A549 (cell line): ENCODE results near the gene SMYD1. TPM values are rescaled to one million over a fixed set of nuclear protein-coding genes. Genes with fewer than 3 reads are reported as not detected.

ENCODE experiments used
- ATAC-seq, 2 experiments: fragments of 200-7000 bp in 1 of 2; fragments of >200 bp in 1 of 2; cut with Nextera tagmentation in 1 of 2; cut with Tn5 transposase in 1 of 2; 3 replicates each; pipeline versions ENCODE4 v1.8.0 to v1.9.1; 2018 to 2020; ENCODE audit warnings: mild to moderate bottlenecking in 1 of 2, moderate library complexity in 1 of 2
- CTCF ChIA-PET: fragments of 300-600 bp; sonication (Branson Sonifier 250); formaldehyde crosslinking; extraction: SDS; loops from one replicate; lab custom pipeline; 2021; ENCODE audit warnings: antibody characterized with exemption, inconsistent platforms; lab: Yijun Ruan, JAX
- POLR2A ChIA-PET: fragments of 350-600 bp; formaldehyde crosslinking; extraction: SDS; loops from one replicate; lab custom pipeline; 2021; ENCODE audit warnings: antibody characterized with exemption, inconsistent platforms; lab: Yijun Ruan, JAX
- DNase-seq, 2 experiments: peaks; one replicate each; pipeline versions ENCODE4 v3.0.0 to v3.0.0-alpha.2; 2011 to 2016; ENCODE audit warnings: low read depth in 1 of 2, low spot score in 1 of 2
- FAIRE-seq: peaks from 2 replicates; lab custom pipeline; 2011; peaks lifted over from hg19 to GRCh38; lab: Jason Lieb, UNC
- H3K27ac ChIP-seq, 2 experiments: fragments of >200 bp; sonication (Bioruptor Twin); formaldehyde crosslinking; 3 replicates each; pipeline ENCODE4 v1.5.1; 2016 to 2017
- H3K4me1 ChIP-seq: fragments of >200 bp; sonication (Bioruptor Twin); formaldehyde crosslinking; 3 replicates; pipeline ENCODE4 v1.6.1; 2016
- H3K4me2 ChIP-seq: fragments of >200 bp; sonication (Bioruptor Twin); formaldehyde crosslinking; 3 replicates; pipeline ENCODE4 v1.6.1; 2016
- H3K4me3 ChIP-seq: fragments of >200 bp; sonication (Bioruptor Twin); formaldehyde crosslinking; 3 replicates; pipeline ENCODE4 v1.5.1; 2016
- H3K9me3 ChIP-seq: fragments of >200 bp; sonication (Bioruptor Twin); formaldehyde crosslinking; 3 replicates; pipeline ENCODE4 v1.6.1; 2016
- CBX8 ChIP-seq: fragments of 200-600 bp; sonication (generic); IDR thresholded peaks from 2 replicates; pipeline ENCODE4 v1.6.1; 2016
- CEBPB ChIP-seq, 2 experiments: fragments of >200 bp in 1 of 2; sonication (Bioruptor Twin) in 1 of 2; formaldehyde crosslinking in 1 of 2; IDR thresholded peaks; 2 replicates each; pipeline ENCODE4 v1.6.1; 2012 to 2016
- CHD2 ChIP-seq: fragments of 150-350 bp; IDR thresholded peaks from 2 replicates; pipeline ENCODE4 v1.6.1; 2014; ENCODE audit warnings: low read length; ENCODE audit not compliant: partially characterized antibody
- FOSB ChIP-seq: fragments of 250-450 bp; sonication (Bioruptor Pico); IDR thresholded peaks from 2 replicates; pipeline ENCODE4 v1.5.0; 2020; ENCODE audit warnings: mild to moderate bottlenecking, moderate library complexity
- FOSL2 ChIP-seq, 2 experiments: fragments of 450-650 bp in 1 of 2; fragments of >200 bp in 1 of 2; sonication (Bioruptor Twin) in 1 of 2; formaldehyde crosslinking; IDR thresholded peaks; 2 replicates each; pipeline versions ENCODE4 v1.5.0 to v1.6.1; 2016 to 2020; ENCODE audit warnings: mild to moderate bottlenecking in 1 of 2, moderate library complexity in 1 of 2
- HOXB13 ChIP-seq: fragments of 250-450 bp; sonication (Bioruptor Pico); IDR thresholded peaks from 2 replicates; pipeline ENCODE4 v1.5.0; 2020; ENCODE audit warnings: low read depth, mild to moderate bottlenecking, moderate library complexity
- HOXB5 ChIP-seq: fragments of 250-450 bp; sonication (Bioruptor Pico); IDR thresholded peaks from 2 replicates; pipeline ENCODE4 v1.5.0; 2020; ENCODE audit warnings: mild to moderate bottlenecking, moderate library complexity
- JUN ChIP-seq, 2 experiments: fragments of >200 bp; sonication (Bioruptor Twin); formaldehyde crosslinking; IDR thresholded peaks; 2 replicates in 1 of 2; 3 replicates in 1 of 2; pipeline ENCODE4 v1.6.1; 2016 to 2017
- KDM5A ChIP-seq: fragments of 200-600 bp; sonication (generic); IDR thresholded peaks from 2 replicates; pipeline ENCODE4 v1.6.1; 2016; ENCODE audit warnings: antibody characterized with exemption, mild to moderate bottlenecking
- NR3C1 ChIP-seq: fragments of >200 bp; sonication (Bioruptor Twin); formaldehyde crosslinking; IDR thresholded peaks from 3 replicates; pipeline ENCODE4 v1.6.1; 2017
- RCOR1 ChIP-seq: fragments of 150-350 bp; IDR thresholded peaks from 2 replicates; pipeline ENCODE4 v1.6.1; 2014; ENCODE audit warnings: antibody characterized with exemption, low read length, low read depth
- SMC3 ChIP-seq: fragments of >200 bp; sonication (Bioruptor Twin); formaldehyde crosslinking; IDR thresholded peaks from 3 replicates; pipeline ENCODE4 v1.6.1; 2018; ENCODE audit warnings: inconsistent platforms
- SREBF2 ChIP-seq: fragments of 450-650 bp; IDR thresholded peaks from 2 replicates; pipeline ENCODE4 v1.6.1; 2014; ENCODE audit warnings: mild to moderate bottlenecking, moderate library complexity
- TP53 ChIP-seq: fragments of 250-450 bp; sonication (Bioruptor Pico); IDR thresholded peaks from 2 replicates; pipeline ENCODE4 v1.5.0; 2021; ENCODE audit warnings: mild to moderate bottlenecking, moderate library complexity
- ZFP36 ChIP-seq: fragments of 450-650 bp; IDR thresholded peaks from 2 replicates; pipeline ENCODE4 v1.6.1; 2014; ENCODE audit warnings: borderline replicate concordance; ENCODE audit not compliant: partially characterized antibody
- WGBS: methylation state at CpG from one replicate; pipeline ENCODE4 v1.1.6; 2017; ENCODE audit errors: missing lambda C conversion rate; 5-methylcytosine and 5-hydroxymethylcytosine counted together
- polyA plus RNA-seq, 4 experiments: library from polyadenylated mRNA; depleted of rRNA in 3 of 4; stranded (reverse); fragments of >200 nt; fragmentation: RNase III in 1 of 4; extraction: RNeasy Plus Mini Kit Qiagen cat#74134 plus additional on column Dnase treatment in 1 of 4; gene quantifications; 2 replicates in 3 of 4; 3 replicates in 1 of 4; pipeline ENCODE4 v1.2.3, GENCODE V29; 2011 to 2017
- small RNA-seq, 6 experiments: library from RNA; depleted of rRNA; stranded (forward); fragments of <200 nt; gene quantifications; one replicate each; pipeline ENCODE3, GENCODE V24; 2012
- TF ChIP-seq, protein P1 (sequence below): fragments of >200 bp; sonication (Bioruptor Twin); formaldehyde crosslinking; IDR thresholded peaks from 2 replicates; pipeline ENCODE4 v1.6.1; 2016
- TF ChIP-seq, protein P2 (sequence below): fragments of >200 bp; sonication (Bioruptor Twin); formaldehyde crosslinking; IDR thresholded peaks from 3 replicates; pipeline ENCODE4 v1.5.1; 2016
- TF ChIP-seq, protein P3 (sequence below): fragments of 200-600 bp; sonication (generic); IDR thresholded peaks from 2 replicates; pipeline ENCODE4 v1.6.1; 2016; ENCODE audit warnings: antibody characterized with exemption, mild to moderate bottlenecking, moderate library complexity
- TF ChIP-seq, protein P4 (sequence below): IDR thresholded peaks from 2 replicates; pipeline ENCODE4 v1.6.1; 2012

The SMYD1 gene
- polyA plus RNA-seq, 2 of the 4 experiments (the other 2 are of a cell fraction): not detected

DNA sequence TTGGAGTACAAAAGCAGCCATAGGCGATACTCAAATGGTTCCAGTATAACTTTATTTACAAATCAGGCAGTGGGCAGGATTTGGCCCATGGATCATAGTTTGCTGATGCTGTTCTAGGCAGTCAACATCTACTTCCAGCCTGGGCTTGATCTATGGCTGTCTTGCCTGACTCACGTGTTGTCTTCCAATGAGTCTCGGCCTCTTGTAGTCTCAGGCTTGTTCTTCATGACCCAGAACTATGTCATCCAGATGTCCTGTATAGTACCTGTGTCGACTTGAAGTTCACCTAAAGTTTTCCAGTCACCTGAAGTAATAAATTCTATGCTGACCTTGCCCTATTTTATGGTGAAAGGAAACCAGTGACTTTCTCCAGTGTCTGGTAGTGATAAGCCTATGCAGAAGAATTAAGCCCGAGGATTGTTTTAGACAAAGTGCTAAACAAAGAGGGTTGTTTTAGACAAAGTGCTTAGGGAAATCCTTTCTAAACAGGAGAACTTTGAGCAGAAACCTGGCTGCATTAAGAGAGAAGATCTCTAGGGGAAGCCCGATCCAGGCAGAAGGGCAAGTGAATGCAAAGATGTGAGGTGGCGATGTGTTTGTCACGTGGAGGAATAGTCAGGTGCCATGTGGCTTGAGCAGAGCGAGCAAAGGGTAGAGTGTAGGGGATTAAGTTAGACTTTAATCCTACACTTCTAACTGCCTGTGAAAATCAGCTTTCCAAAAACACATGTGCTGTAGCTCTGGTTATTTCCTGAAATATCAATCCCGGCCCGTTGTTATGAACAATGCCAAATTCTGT, 94.0 kb downstream of the SMYD1 start:
- DNase-seq (no peak), FAIRE-seq (no peak), ATAC-seq (no peak)
- no peaks in the 10 kb centered on the region for H3K9me3 ChIP-seq
- 49% methylated on average over 11 of the region's 11 CpGs for WGBS
- H3K4me2 ChIP-seq: no peak overlapping the region
- no peak overlapping the region for H3K4me3 ChIP-seq
- TF ChIP-seq SMC3: no peak
- no peak for TF ChIP-seq FOSL2 (IDR thresholded peaks at IDR 0.05)
- no peak for TF ChIP-seq FOSL2 (CRISPR knock-in tag; IDR thresholded peaks at IDR 0.05)
- TF ChIP-seq RCOR1: no peak
- no peak for TF ChIP-seq TP53
- TF ChIP-seq, protein P1, sequence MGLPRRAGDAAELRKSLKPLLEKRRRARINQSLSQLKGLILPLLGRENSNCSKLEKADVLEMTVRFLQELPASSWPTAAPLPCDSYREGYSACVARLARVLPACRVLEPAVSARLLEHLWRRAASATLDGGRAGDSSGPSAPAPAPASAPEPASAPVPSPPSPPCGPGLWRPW: no peak
- TF ChIP-seq JUN (IDR thresholded peaks at IDR 0.05): no peak
- no peak for TF ChIP-seq HOXB13 (CRISPR knock-in tag)
- TF ChIP-seq CHD2: no peak
- no peak for TF ChIP-seq CBX8
- TF ChIP-seq HOXB5 (CRISPR knock-in tag): no peak
- no peak for TF ChIP-seq ZFP36
- TF ChIP-seq, protein P2, sequence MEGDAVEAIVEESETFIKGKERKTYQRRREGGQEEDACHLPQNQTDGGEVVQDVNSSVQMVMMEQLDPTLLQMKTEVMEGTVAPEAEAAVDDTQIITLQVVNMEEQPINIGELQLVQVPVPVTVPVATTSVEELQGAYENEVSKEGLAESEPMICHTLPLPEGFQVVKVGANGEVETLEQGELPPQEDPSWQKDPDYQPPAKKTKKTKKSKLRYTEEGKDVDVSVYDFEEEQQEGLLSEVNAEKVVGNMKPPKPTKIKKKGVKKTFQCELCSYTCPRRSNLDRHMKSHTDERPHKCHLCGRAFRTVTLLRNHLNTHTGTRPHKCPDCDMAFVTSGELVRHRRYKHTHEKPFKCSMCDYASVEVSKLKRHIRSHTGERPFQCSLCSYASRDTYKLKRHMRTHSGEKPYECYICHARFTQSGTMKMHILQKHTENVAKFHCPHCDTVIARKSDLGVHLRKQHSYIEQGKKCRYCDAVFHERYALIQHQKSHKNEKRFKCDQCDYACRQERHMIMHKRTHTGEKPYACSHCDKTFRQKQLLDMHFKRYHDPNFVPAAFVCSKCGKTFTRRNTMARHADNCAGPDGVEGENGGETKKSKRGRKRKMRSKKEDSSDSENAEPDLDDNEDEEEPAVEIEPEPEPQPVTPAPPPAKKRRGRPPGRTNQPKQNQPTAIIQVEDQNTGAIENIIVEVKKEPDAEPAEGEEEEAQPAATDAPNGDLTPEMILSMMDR: no peak
- TF ChIP-seq KDM5A: no peak
- no peak for TF ChIP-seq CEBPB (IDR thresholded peaks at IDR 0.05)
- TF ChIP-seq, protein P3, sequence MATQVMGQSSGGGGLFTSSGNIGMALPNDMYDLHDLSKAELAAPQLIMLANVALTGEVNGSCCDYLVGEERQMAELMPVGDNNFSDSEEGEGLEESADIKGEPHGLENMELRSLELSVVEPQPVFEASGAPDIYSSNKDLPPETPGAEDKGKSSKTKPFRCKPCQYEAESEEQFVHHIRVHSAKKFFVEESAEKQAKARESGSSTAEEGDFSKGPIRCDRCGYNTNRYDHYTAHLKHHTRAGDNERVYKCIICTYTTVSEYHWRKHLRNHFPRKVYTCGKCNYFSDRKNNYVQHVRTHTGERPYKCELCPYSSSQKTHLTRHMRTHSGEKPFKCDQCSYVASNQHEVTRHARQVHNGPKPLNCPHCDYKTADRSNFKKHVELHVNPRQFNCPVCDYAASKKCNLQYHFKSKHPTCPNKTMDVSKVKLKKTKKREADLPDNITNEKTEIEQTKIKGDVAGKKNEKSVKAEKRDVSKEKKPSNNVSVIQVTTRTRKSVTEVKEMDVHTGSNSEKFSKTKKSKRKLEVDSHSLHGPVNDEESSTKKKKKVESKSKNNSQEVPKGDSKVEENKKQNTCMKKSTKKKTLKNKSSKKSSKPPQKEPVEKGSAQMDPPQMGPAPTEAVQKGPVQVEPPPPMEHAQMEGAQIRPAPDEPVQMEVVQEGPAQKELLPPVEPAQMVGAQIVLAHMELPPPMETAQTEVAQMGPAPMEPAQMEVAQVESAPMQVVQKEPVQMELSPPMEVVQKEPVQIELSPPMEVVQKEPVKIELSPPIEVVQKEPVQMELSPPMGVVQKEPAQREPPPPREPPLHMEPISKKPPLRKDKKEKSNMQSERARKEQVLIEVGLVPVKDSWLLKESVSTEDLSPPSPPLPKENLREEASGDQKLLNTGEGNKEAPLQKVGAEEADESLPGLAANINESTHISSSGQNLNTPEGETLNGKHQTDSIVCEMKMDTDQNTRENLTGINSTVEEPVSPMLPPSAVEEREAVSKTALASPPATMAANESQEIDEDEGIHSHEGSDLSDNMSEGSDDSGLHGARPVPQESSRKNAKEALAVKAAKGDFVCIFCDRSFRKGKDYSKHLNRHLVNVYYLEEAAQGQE: no peak
- no peak for TF ChIP-seq NR3C1
- no peak for TF ChIP-seq SREBF2
- no peak for TF ChIP-seq FOSB (CRISPR knock-in tag)
- TF ChIP-seq, protein P4, sequence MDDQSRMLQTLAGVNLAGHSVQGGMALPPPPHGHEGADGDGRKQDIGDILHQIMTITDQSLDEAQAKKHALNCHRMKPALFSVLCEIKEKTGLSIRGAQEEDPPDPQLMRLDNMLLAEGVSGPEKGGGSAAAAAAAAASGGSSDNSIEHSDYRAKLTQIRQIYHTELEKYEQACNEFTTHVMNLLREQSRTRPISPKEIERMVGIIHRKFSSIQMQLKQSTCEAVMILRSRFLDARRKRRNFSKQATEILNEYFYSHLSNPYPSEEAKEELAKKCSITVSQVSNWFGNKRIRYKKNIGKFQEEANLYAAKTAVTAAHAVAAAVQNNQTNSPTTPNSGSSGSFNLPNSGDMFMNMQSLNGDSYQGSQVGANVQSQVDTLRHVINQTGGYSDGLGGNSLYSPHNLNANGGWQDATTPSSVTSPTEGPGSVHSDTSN: no peak
- CTCF ChIA-PET: interaction anchor here (1.1 to 10.1 kb wide), 5 partner anchors 11 to 101 kb away, joined by 3 to 181 read pairs (median 4); no protein-coding TSS in a partner anchor
- H3K27ac ChIP-seq: no peak overlapping the region
- H3K4me1 ChIP-seq: no peaks in the 10 kb centered on the region
- POLR2A ChIA-PET: interaction anchor here (1.2 kb wide), 1 partner anchor 145 kb away, joined by 3 read pairs; the partner anchor contains the start of gene RNU2-63P

Small RNA genes within 50 kb of the gene (small RNA-seq; reads per million reads assigned to genes)
- gene MIR4780: 0 reads per million in 6 experiments

Other genes with a start within 250 kb of the SMYD1 start
- gene RGPD2, start 242.0 kb upstream of the SMYD1 start, polyA plus RNA-seq (2011; rRNA removed): 0.05 and 0.49 TPM in 2 replicates
- 0.56 to 0.79 TPM (median 0.57 TPM) in 3 replicates for gene RGPD2, start 242.0 kb upstream of the SMYD1 start, polyA plus RNA-seq (2017; fragmentation: RNase III; extraction: RNeasy Plus Mini Kit Qiagen cat#74134 plus additional on column Dnase treatment)
- 23.1 and 33.0 TPM in 2 replicates for gene RNU2-63P, start 51.3 kb upstream of the SMYD1 start, polyA plus RNA-seq (2011; rRNA removed)
- 2.0 TPM in 1 of 3 replicates, not detected in the others for gene RNU2-63P, start 51.3 kb upstream of the SMYD1 start, polyA plus RNA-seq (2017; fragmentation: RNase III; extraction: RNeasy Plus Mini Kit Qiagen cat#74134 plus additional on column Dnase treatment)
- 37.2 and 49.0 TPM in 2 replicates for gene KRCC1, start 12.0 kb upstream of the SMYD1 start, polyA plus RNA-seq (2011; rRNA removed)
- gene KRCC1, start 12.0 kb upstream of the SMYD1 start, polyA plus RNA-seq (2017; fragmentation: RNase III; extraction: RNeasy Plus Mini Kit Qiagen cat#74134 plus additional on column Dnase treatment): 12.9 to 18.7 TPM (median 16.2 TPM) in 3 replicates
- gene FABP1, start 60.2 kb downstream of the SMYD1 start, polyA plus RNA-seq (2011; rRNA removed): not detected in 2 replicates
- not detected in 3 replicates for gene FABP1, start 60.2 kb downstream of the SMYD1 start, polyA plus RNA-seq (2017; fragmentation: RNase III; extraction: RNeasy Plus Mini Kit Qiagen cat#74134 plus additional on column Dnase treatment)
- 0.04 and 0.10 TPM in 2 replicates for gene THNSL2, start 102.5 kb downstream of the SMYD1 start, polyA plus RNA-seq (2011; rRNA removed)
- gene THNSL2, start 102.5 kb downstream of the SMYD1 start, polyA plus RNA-seq (2017; fragmentation: RNase III; extraction: RNeasy Plus Mini Kit Qiagen cat#74134 plus additional on column Dnase treatment): not detected in 3 replicates